Karpas-422 (cell line): Measurements from ENCODE around the gene RAPGEF5. TPM values are rescaled to one million over a fixed set of nuclear protein-coding genes. Genes with fewer than 3 reads are reported as not detected.

Experiments
- DNase-seq: peaks from one replicate; pipeline ENCODE4 v3.0.0-alpha.2; 2015
- H2AFZ ChIP-seq: fragments of 200-600 bp; sonication (generic); 2 replicates; pipeline ENCODE4 v1.6.1; 2014; ENCODE audit warnings: antibody characterized with exemption, low read length, mixed read lengths
- H3K27ac ChIP-seq: fragments of 200-600 bp; sonication (generic); 2 replicates; pipeline ENCODE4 v1.5.1; 2014; ENCODE audit warnings: mild to moderate bottlenecking, low read length, moderate library complexity
- H3K27me3 ChIP-seq: fragments of 200-600 bp; sonication (generic); 2 replicates; pipeline ENCODE4 v1.6.1; 2014; ENCODE audit warnings: low read length, mixed read lengths
- H3K36me3 ChIP-seq: fragments of 200-600 bp; sonication (generic); 2 replicates; pipeline ENCODE4 v1.6.1; 2014; ENCODE audit warnings: low read length, mixed read lengths; ENCODE audit not compliant: insufficient read depth
- H3K4me1 ChIP-seq: fragments of 200-600 bp; sonication (generic); 2 replicates; pipeline ENCODE4 v1.6.1; 2014; ENCODE audit warnings: mild to moderate bottlenecking, low read length, mixed read lengths
- H3K4me2 ChIP-seq: fragments of 200-600 bp; sonication (generic); 2 replicates; pipeline ENCODE4 v1.6.1; 2014; ENCODE audit warnings: low read length, low read depth, mild to moderate bottlenecking; ENCODE audit not compliant: poor library complexity, severe bottlenecking
- H3K4me3 ChIP-seq: fragments of 200-600 bp; sonication (generic); 2 replicates; pipeline ENCODE4 v1.5.1; 2014; ENCODE audit warnings: mild to moderate bottlenecking, antibody characterized with exemption, low read length, mixed read lengths
- H3K79me2 ChIP-seq: fragments of 200-600 bp; sonication (generic); 2 replicates; pipeline ENCODE4 v1.6.1; 2014; ENCODE audit warnings: mild to moderate bottlenecking, low read length, mixed read lengths
- H3K9ac ChIP-seq: fragments of 200-600 bp; sonication (generic); 2 replicates; pipeline ENCODE4 v1.6.0; 2014; ENCODE audit warnings: low read length
- H3K9me2 ChIP-seq: fragments of 200-600 bp; sonication (generic), shearing (Covaris generic); replicated peaks from 2 replicates; pipeline ENCODE4 v1.6.0; 2014; ENCODE audit warnings: mild to moderate bottlenecking, low read length, moderate library complexity; ENCODE audit not compliant: insufficient read depth
- H3K9me3 ChIP-seq: fragments of 300-700, 200-600 bp; sonication (generic); 2 replicates; pipeline ENCODE4 v1.6.1; 2014; ENCODE audit warnings: low read length, mixed read lengths
- H4K20me1 ChIP-seq: fragments of 200-600 bp; sonication (generic); 2 replicates; pipeline ENCODE4 v1.6.1; 2014; ENCODE audit warnings: mild to moderate bottlenecking, antibody characterized with exemption, low read length, low read depth; ENCODE audit not compliant: insufficient read depth
- total RNA-seq: library from RNA; depleted of rRNA; stranded (reverse); fragments of >200 nt; shearing (Covaris generic); gene quantifications from 2 replicates; pipeline ENCODE4 v1.2.3, GENCODE V29; 2014; ENCODE audit warnings: low replicate concordance; rRNA removed

RAPGEF5 gene, protein sequence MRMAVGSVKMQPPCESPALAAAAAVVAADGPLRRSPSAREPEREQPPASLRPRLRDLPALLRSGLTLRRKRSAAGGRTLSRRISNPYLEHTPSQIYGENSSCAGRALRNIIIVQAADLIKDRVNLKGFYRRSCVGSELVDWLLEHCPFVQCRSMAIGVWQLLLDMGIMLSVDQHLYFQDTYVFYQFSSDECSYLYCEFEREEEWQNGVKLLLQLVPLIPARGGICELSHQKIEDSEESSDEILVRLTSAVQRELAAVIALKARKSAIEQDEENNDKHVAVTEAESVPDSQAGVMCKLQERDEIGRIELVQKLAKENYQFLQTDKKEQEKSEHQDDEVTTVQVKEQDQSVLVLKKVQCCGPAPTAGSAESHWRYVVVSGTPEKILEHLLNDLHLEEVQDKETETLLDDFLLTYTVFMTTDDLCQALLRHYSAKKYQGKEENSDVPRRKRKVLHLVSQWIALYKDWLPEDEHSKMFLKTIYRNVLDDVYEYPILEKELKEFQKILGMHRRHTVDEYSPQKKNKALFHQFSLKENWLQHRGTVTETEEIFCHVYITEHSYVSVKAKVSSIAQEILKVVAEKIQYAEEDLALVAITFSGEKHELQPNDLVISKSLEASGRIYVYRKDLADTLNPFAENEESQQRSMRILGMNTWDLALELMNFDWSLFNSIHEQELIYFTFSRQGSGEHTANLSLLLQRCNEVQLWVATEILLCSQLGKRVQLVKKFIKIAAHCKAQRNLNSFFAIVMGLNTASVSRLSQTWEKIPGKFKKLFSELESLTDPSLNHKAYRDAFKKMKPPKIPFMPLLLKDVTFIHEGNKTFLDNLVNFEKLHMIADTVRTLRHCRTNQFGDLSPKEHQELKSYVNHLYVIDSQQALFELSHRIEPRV
- 80.1 and 81.6 TPM in 2 replicates for total RNA-seq

DNA sequence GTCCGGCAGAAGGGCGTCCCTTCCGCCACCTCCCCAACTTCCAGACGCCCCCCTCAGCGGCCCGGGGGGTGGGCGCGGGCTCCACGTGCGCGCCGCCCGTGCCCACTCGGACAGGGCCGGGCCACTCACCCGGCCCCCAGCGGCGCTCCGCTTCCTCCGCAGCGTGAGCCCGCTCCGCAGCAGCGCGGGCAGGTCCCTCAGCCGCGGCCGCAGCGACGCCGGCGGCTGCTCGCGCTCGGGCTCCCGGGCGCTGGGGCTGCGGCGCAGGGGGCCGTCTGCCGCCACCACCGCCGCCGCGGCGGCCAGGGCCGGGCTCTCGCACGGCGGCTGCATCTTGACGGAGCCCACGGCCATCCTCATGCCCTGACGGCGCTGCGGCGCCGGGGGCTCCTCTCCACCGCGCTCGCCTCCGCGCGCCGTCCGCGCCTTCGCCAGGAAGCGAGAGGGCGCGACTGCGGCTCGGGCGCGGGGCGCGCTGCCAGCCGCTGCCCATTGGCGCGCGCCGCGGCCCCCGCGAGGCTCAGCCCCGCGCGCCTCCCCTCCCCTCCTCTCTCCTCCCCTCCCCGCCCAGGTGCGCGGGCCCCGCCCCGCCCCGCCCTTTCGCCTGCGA is at the start of gene RAPGEF5:
Gene RAPGEF5, minus strand, starts transcription at position 454 of the 610 bp plus-strand sequence. Its CDS starts 94 bp downstream, at position 360.
- peaks cover 48% of the 10 kb centered on the region for H3K79me2 ChIP-seq
- peaks cover 11% of the 10 kb centered on the region; the same call in 1 of the 2 replicates for H3K9me3 ChIP-seq
- H3K27ac ChIP-seq: peak within 1 kb of the TSS; percentile 79
- H2AFZ ChIP-seq: peak within 1 kb of the TSS; percentile 50; the same call in 1 of the 2 replicates
- peaks cover 48% of the 10 kb centered on the region for H3K4me1 ChIP-seq
- peak; percentile 88 for DNase-seq
- peak within 1 kb of the TSS; percentile 87 for H3K4me3 ChIP-seq
- H3K9ac ChIP-seq: peak within 1 kb of the TSS; percentile 85
- H3K4me2 ChIP-seq: peak within 1 kb of the TSS; percentile 81
- H3K9me2 ChIP-seq: no peaks in the 10 kb centered on the region
- no peaks in the 10 kb centered on the region for H3K27me3 ChIP-seq
- H4K20me1 ChIP-seq: no peaks in the 10 kb centered on the region; the same call in 1 of the 2 replicates
- peaks cover 30% of the 10 kb centered on the region for H3K36me3 ChIP-seq

DNA sequence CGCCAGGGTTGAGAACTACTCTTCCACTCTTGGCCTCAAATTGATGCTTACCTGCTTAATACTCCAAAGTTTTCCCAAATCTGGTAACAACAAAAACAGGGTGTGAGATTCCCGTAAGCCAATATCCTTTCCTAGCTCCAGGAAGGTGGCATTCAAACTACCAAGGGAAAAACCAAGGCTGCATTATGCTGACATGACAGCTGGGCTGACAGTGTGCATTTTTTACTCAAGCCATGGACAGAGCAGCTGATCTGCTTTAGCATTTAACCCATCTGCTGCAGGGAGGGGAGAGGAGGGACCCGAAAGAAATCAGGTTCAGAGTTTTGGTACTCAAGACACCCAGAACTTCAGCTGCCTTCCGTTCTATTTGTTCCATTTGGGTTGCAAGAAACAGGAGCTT is 49.8 kb upstream of the RAPGEF5 start:
- Histone ChIP-seq H3K9me3 (no peaks in the 10 kb centered on the region), H3K9ac (no peak overlapping the region), H3K4me1 (peaks cover 11% of the 10 kb centered on the region), H3K4me2 (no peak overlapping the region), H3K79me2 (no peaks in the 10 kb centered on the region), H3K4me3 (no peak overlapping the region), H4K20me1 (no peaks in the 10 kb centered on the region), H3K27ac (no peak overlapping the region), H3K36me3 (no peaks in the 10 kb centered on the region), H2AFZ (no peak overlapping the region), H3K27me3 (no peaks in the 10 kb centered on the region), H3K9me2 (no peaks in the 10 kb centered on the region)
- DNase-seq: no peak

DNA sequence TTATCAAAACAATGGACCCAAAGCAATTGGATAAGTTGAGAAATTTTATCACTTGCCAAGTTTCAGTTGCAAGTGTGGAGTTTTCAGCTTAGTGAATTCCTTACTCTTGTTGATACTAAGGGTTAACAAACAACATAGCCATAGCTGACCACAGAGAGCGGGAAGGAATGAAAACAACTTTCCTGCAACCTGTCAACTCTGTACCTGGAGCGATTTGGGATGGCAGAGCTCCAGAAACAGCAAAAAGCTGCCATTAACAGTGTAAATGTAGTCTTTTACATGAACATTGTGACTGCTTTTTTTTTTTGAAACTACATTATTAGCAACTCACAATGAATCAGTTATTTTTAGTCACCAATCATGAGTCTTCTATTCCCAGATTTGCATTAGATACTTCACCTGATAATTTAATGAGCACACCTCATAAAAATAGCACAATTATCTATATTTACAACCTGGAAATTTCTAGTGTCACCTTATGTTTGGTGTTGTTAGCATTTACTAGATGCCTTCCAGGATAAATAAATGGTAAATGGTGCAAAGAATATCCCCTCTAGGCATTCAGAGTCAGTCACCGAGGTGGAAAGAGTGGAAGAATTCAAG is 47.6 kb upstream of the RAPGEF5 start:
- Histone ChIP-seq H3K4me1 (peaks cover 16% of the 10 kb centered on the region), H2AFZ (no peak overlapping the region), H3K4me3 (no peak overlapping the region), H3K9me2 (no peaks in the 10 kb centered on the region), H3K4me2 (no peak overlapping the region), H3K9ac (no peak overlapping the region), H3K9me3 (no peaks in the 10 kb centered on the region), H3K27ac (no peak overlapping the region), H4K20me1 (no peaks in the 10 kb centered on the region), H3K79me2 (no peaks in the 10 kb centered on the region), H3K27me3 (no peaks in the 10 kb centered on the region), H3K36me3 (no peaks in the 10 kb centered on the region)
- no peak for DNase-seq

DNA sequence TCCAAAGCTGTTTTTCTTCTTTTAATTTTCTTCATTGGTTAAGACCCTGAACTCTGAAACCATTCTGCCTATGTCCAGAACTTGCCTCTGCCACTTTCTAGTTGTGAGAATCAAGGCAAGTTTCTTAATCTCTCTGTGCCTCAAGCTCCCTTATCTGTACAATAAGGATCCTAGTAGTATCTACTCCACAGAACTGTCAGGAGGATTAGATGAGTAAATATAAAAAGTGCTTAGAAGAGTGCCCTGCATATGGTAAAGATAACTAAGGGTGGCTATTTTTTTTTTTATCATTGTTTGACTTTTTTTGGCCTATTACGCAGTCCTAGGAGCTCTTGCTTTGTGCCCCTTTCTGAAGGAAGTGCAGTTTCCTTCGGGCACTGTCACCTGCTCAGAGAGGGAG is 46.4 kb upstream of the RAPGEF5 start:
- Histone ChIP-seq H3K9ac (no peak overlapping the region), H3K4me2 (no peak overlapping the region), H3K36me3 (no peaks in the 10 kb centered on the region), H3K4me1 (peaks cover 16% of the 10 kb centered on the region), H3K27me3 (no peaks in the 10 kb centered on the region), H2AFZ (no peak overlapping the region), H3K27ac (no peak overlapping the region), H3K4me3 (no peak overlapping the region), H4K20me1 (no peaks in the 10 kb centered on the region), H3K79me2 (no peaks in the 10 kb centered on the region), H3K9me3 (no peaks in the 10 kb centered on the region), H3K9me2 (no peaks in the 10 kb centered on the region)
- DNase-seq: no peak

DNA sequence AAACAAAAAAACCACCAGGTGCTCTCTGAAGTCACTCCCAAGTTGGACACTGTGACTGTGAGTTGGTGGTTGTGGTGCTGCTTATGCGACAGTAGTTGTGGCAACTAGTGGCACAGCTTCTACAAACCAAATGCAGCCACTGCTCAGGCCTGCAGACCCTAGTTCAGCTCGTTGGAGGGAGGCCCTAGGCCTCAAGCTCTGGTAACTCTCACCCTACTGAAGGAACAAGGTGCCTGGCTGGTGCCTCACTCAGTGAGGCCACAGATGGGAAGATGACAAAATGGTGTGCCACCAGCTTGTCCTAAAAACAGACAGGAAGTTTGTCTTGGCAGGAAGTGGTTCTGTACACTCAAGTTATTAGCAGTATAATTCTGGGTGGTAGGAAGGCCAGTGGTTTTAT is 45.3 kb upstream of the RAPGEF5 start:
- H2AFZ ChIP-seq: 0 out of 2 replicates have a peak overlapping the region, but pooled peaks have one; percentile 23
- H3K4me1 ChIP-seq: peaks cover 16% of the 10 kb centered on the region
- H3K36me3 ChIP-seq: no peaks in the 10 kb centered on the region
- no peaks in the 10 kb centered on the region for H3K9me2 ChIP-seq
- no peak overlapping the region for H3K4me3 ChIP-seq
- no peak overlapping the region for H3K27ac ChIP-seq
- no peaks in the 10 kb centered on the region for H3K79me2 ChIP-seq
- DNase-seq: no peak
- no peaks in the 10 kb centered on the region for H3K9me3 ChIP-seq
- H3K9ac ChIP-seq: no peak overlapping the region
- H3K4me2 ChIP-seq: no peak overlapping the region
- H4K20me1 ChIP-seq: no peaks in the 10 kb centered on the region
- no peaks in the 10 kb centered on the region for H3K27me3 ChIP-seq

DNA sequence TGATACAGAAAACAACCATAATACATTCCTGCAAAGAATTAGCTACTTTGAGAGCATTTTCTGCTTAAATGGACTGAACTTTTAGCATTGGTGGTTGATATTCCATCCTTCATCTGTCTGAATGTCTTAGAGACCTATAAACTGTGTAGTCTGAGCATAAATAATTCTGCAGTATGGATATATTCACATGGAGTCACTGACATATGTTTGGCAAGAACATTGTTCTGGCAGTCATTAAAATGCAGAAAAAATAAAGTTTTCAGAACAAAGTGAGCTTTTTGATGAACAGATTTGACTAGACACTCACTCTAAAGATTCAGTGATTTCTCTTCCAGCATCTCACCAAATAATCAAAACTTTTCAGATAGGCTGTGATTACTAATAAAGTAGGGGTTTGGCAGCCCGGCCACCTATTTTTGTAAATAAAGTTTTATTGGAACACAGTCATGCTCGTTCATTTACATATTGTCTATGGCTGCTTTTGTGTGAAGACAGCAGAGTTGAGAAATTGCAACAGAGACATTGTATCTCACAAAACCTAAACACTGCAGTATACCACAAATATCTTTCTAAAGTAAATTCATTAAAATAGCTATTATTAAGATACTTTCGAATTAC is 44.1 kb upstream of the RAPGEF5 start:
- peaks cover 16% of the 10 kb centered on the region for H3K4me1 ChIP-seq

DNA sequence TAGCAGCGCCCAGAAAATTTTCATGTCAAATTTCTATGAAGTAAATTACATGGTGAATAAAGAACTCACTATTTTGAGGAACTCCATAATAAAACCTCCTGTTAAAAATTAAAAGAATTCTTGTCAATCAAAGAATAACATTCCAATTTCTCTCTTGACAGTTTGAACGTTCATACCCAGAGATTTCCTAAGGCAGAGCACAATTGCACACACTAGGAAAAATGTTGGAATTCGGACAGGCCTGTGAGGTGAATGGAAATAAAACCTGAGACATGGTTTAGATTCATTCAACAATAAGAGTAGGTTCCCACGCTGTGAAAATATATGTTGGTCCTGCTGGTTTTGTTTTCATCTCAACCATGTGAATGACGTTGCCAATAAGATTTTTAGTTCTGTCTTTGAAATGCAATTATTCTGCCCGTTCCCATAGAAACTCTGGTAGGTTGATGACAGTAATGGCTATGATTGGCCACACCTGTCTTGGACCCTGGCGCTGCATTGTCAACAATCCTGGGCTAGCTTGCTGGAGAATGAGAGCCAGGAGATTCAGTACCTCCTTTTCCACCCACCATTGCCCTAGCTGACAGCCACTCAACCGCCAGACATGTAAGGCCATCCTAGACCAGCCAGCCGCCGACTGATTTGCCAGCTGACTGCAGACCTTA is 43.3 kb upstream of the RAPGEF5 start:
- no peaks in the 10 kb centered on the region for H4K20me1 ChIP-seq

More for the DNA sequence above, 44.1 kb upstream of the RAPGEF5 start:
- Histone ChIP-seq H3K27ac (no peak overlapping the region), H4K20me1 (no peaks in the 10 kb centered on the region), H3K9ac (no peak overlapping the region), H3K4me2 (no peak overlapping the region), H2AFZ (no peak overlapping the region), H3K27me3 (no peaks in the 10 kb centered on the region), H3K36me3 (no peaks in the 10 kb centered on the region), H3K79me2 (no peaks in the 10 kb centered on the region), H3K4me3 (no peak overlapping the region), H3K9me2 (no peaks in the 10 kb centered on the region), H3K9me3 (no peaks in the 10 kb centered on the region)
- no peak for DNase-seq

More for the DNA sequence above, 43.3 kb upstream of the RAPGEF5 start:
- Histone ChIP-seq H3K4me1 (peaks cover 16% of the 10 kb centered on the region), H3K4me2 (no peak overlapping the region), H3K36me3 (no peaks in the 10 kb centered on the region), H2AFZ (no peak overlapping the region), H3K9me3 (no peaks in the 10 kb centered on the region), H3K9me2 (no peaks in the 10 kb centered on the region), H3K9ac (no peak overlapping the region), H3K27ac (no peak overlapping the region), H3K27me3 (no peaks in the 10 kb centered on the region), H3K4me3 (no peak overlapping the region), H3K79me2 (no peaks in the 10 kb centered on the region)
- DNase-seq: no peak
